Hepatic stellate cell (primary cell): Measurements from ENCODE around the gene LRRC74B.
"Not testable (repeated sequence)": the region's sequence is repeated elsewhere in the genome, so short reads cannot be mapped to it uniquely, and the experiment has no call there.

Experiments
- DNase-seq: peaks from one replicate; pipeline ENCODE4 v3.0.0; 2011; ENCODE audit warnings: low spot score

Gene LRRC74B

GRCh38 chr22:21045585-21046294 is at the start of gene LRRC74B:
Gene LRRC74B, plus strand, starts transcription at chr22:21045946. Its CDS starts 41 bp downstream, at chr22:21045987.
- peak; percentile 99 for DNase-seq

GRCh38 chr22:20996031-20996410 is 49.7 kb upstream of the LRRC74B start:
- DNase-seq = no peak

GRCh38 chr22:20996598-20997535 is 48.9 kb upstream of the LRRC74B start:
- no peak for DNase-seq

- DNase-seq = no peak
Observed at GRCh38 chr22:20997536-20998257, 48.0 kb upstream of the LRRC74B start.

- DNase-seq = no peak
Observed at GRCh38 chr22:20998411-20999336, 47.1 kb upstream of the LRRC74B start.

GRCh38 chr22:20999350-21000206 is 46.2 kb upstream of the LRRC74B start:
- no peak for DNase-seq

GRCh38 chr22:21000207-21000986 is 45.3 kb upstream of the LRRC74B start:
- DNase-seq = no peak

- no peak for DNase-seq
Observed at GRCh38 chr22:21000987-21001600, 44.7 kb upstream of the LRRC74B start.

- DNase-seq = peak; percentile 96
Observed at GRCh38 chr22:21001601-21002325, 44.0 kb upstream of the LRRC74B start, which contains the start of gene THAP7. Gene THAP7, minus strand, starts transcription at chr22:21002118. Its CDS starts 207 bp downstream, at chr22:21001911.

- DNase-seq = no peak
Observed at GRCh38 chr22:21003782-21004181, 42.0 kb upstream of the LRRC74B start.

- not testable (repeated sequence) for DNase-seq
Observed at GRCh38 chr22:21009208-21009607, 36.5 kb upstream of the LRRC74B start.

GRCh38 chr22:21009638-21010425 is 35.9 kb upstream of the LRRC74B start:
- peak; percentile 35 for DNase-seq

GRCh38 chr22:21010426-21011113 is 35.2 kb upstream of the LRRC74B start:
- no peak for DNase-seq

GRCh38 chr22:21012446-21013407 is 33.0 kb upstream of the LRRC74B start:
- no peak for DNase-seq

GRCh38 chr22:21013657-21014201 is 32.0 kb upstream of the LRRC74B start:
- no peak for DNase-seq
